ENCODE results near the gene ZNF212.
"Not testable (repeated sequence)": the region's sequence is repeated elsewhere in the genome, so short reads cannot be mapped to it uniquely, and the experiment has no call there.

ZNF212 gene

DNA sequence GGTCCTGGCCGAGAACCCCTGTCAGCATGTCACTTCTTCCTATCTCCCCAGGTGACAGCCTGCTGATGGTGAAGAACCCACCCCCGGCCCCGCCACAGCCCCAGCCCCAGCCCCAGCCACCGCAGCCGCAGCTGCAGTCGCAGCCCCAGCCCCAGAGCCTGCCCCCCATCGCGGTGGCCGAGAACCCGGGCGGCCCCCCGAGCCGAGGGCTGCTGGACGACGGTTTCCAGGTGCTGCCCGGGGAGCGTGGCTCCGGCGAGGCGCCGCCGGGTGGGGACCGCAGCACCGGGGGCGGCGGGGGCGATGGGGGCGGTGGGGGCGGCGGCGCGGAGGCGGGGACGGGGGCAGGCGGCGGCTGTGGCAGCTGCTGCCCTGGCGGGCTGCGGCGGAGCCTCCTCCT, 15.7 kb upstream of the ZNF212 start:
- H3K27ac ChIP-seq (ENCODE audit: low read length) = no peak overlapping the region
- H3K4me1 ChIP-seq (ENCODE audit: control insufficient read depth in 1 of 2, insufficient read depth in 2 of 2, low read length in 2 of 2) = peaks cover 0 to 3% of the 10 kb centered on the region in 2 donors
- no peaks in the 10 kb centered on the region for H3K9me3 ChIP-seq (ENCODE audit: control insufficient read depth in 1 of 2, low read length in 2 of 2)
- H3K36me3 ChIP-seq (ENCODE audit: control insufficient read depth in 1 of 2, insufficient read depth in 2 of 2, low read length in 2 of 2) = peaks cover 17 to 48% of the 10 kb centered on the region in 2 donors
- no peak overlapping the region for H3K4me3 ChIP-seq (ENCODE audit: low read depth in 1 of 2, low read length in 2 of 2)
- H3K27me3 ChIP-seq (ENCODE audit: low read depth, low read length) = no peaks in the 10 kb centered on the region

DNA sequence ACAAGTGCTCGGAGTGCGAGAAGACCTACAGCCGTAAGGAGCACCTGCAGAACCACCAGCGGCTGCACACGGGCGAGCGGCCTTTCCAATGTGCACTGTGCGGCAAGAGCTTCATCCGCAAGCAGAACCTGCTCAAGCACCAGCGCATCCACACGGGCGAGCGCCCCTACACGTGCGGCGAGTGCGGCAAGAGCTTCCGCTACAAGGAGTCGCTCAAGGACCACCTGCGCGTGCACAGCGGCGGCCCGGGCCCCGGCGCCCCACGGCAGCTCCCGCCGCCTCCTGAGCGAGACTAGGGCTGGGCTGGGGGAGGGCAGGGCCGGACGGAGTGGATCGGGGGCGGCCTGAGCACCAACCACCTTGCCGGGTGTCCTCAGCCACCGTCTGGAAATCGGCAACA, 15.1 kb upstream of the ZNF212 start:
- no peak overlapping the region for H3K4me3 ChIP-seq (ENCODE audit: low read depth in 1 of 2, low read length in 2 of 2)
- H3K27me3 ChIP-seq (ENCODE audit: low read depth, low read length) = no peaks in the 10 kb centered on the region
- H3K27ac ChIP-seq (ENCODE audit: low read length) = no peak overlapping the region
- peaks cover 12 to 42% of the 10 kb centered on the region in 2 donors for H3K36me3 ChIP-seq (ENCODE audit: control insufficient read depth in 1 of 2, insufficient read depth in 2 of 2, low read length in 2 of 2)
- H3K4me1 ChIP-seq (ENCODE audit: control insufficient read depth in 1 of 2, insufficient read depth in 2 of 2, low read length in 2 of 2) = no peaks in the 10 kb centered on the region
- H3K9me3 ChIP-seq (ENCODE audit: control insufficient read depth in 1 of 2, low read length in 2 of 2) = no peaks in the 10 kb centered on the region

DNA sequence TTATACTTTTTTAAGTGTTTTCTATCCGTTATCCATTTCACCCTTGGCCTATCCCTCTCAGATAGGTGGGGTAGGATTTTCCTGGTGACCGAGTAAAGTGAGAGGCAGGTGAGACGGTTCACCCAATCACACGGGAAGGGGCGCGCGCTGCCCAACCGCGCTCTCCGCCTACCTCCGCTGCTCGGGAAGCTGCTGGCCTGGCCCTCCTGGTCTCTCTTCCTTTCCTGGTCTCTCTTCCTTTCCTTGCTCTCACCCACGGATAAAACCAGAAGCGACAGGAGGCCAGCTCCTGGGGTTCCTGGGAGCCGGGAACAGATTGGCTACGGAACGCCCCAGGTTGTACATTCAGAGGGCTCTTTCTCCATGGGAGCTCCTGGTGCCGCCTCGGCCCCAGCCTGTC, 14.3 kb upstream of the ZNF212 start:
- no peaks in the 10 kb centered on the region for H3K4me1 ChIP-seq (ENCODE audit: control insufficient read depth in 1 of 2, insufficient read depth in 2 of 2, low read length in 2 of 2)
- no peak overlapping the region for H3K4me3 ChIP-seq (ENCODE audit: low read depth in 1 of 2, low read length in 2 of 2)
- H3K9me3 ChIP-seq (ENCODE audit: control insufficient read depth in 1 of 2, low read length in 2 of 2) = no peaks in the 10 kb centered on the region
- peaks cover 11 to 37% of the 10 kb centered on the region in 2 donors for H3K36me3 ChIP-seq (ENCODE audit: control insufficient read depth in 1 of 2, insufficient read depth in 2 of 2, low read length in 2 of 2)
- no peaks in the 10 kb centered on the region for H3K27me3 ChIP-seq (ENCODE audit: low read depth, low read length)
- H3K27ac ChIP-seq (ENCODE audit: low read length) = no peak overlapping the region

DNA sequence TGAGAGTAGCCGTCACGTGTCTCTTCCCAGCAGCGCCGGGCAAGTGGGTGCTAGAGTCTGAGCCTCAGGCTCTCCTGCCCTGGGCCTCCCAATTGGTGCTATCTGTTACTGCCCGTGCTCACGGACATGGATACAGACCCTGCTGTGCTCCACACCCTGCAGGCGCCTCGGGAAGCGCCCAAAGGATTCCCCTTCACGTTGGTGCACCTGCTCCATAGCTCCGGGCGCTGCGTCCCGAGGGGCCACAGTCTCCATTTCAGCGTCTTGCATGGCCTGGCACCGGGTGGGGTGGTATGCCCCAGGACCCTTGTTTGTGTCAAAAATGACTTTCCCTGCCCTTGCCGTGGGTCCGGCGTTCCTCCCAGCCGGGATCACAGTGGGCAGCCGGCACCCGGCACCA, 13.8 kb upstream of the ZNF212 start:
- Histone ChIP-seq H3K9me3 (ENCODE audit: control insufficient read depth in 1 of 2, low read length in 2 of 2) (no peaks in the 10 kb centered on the region), H3K36me3 (ENCODE audit: control insufficient read depth in 1 of 2, insufficient read depth in 2 of 2, low read length in 2 of 2) (peaks cover 11 to 33% of the 10 kb centered on the region in 2 donors), H3K4me1 (ENCODE audit: control insufficient read depth in 1 of 2, insufficient read depth in 2 of 2, low read length in 2 of 2) (no peaks in the 10 kb centered on the region), H3K4me3 (ENCODE audit: low read depth in 1 of 2, low read length in 2 of 2) (no peak overlapping the region), H3K27ac (ENCODE audit: low read length) (no peak overlapping the region), H3K27me3 (ENCODE audit: low read depth, low read length) (no peaks in the 10 kb centered on the region)

DNA sequence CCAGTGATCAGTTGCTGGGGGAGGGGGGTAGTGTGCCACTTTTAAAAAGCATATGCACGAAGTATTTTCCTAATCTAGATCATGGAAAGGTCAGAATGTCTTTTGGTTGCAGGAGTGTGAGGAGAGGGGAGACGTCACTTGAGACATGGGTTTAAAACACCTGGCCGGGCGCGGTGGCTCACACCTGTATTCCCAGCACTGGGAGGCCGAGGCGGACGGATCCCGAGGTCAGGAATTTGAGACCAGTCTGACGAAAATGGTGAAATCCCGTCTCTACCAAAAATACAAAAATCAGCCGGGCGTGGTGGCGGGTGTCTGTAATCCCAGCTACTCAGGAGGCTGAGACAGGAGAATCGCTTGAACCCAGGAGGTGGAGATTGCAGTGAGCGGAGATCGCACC, 13.1 kb upstream of the ZNF212 start:
- H3K27me3 ChIP-seq (ENCODE audit: low read depth, low read length); H3K27ac ChIP-seq (ENCODE audit: low read length); H3K4me1 ChIP-seq (ENCODE audit: control insufficient read depth in 1 of 2, insufficient read depth in 2 of 2, low read length in 2 of 2); H3K9me3 ChIP-seq (ENCODE audit: control insufficient read depth in 1 of 2, low read length in 2 of 2); H3K4me3 ChIP-seq (ENCODE audit: low read depth in 1 of 2, low read length in 2 of 2): not testable (repeated sequence)
- H3K36me3 ChIP-seq (ENCODE audit: control insufficient read depth in 1 of 2, insufficient read depth in 2 of 2, low read length in 2 of 2) = peaks cover 7 to 28% of the 10 kb centered on the region in 2 donors

DNA sequence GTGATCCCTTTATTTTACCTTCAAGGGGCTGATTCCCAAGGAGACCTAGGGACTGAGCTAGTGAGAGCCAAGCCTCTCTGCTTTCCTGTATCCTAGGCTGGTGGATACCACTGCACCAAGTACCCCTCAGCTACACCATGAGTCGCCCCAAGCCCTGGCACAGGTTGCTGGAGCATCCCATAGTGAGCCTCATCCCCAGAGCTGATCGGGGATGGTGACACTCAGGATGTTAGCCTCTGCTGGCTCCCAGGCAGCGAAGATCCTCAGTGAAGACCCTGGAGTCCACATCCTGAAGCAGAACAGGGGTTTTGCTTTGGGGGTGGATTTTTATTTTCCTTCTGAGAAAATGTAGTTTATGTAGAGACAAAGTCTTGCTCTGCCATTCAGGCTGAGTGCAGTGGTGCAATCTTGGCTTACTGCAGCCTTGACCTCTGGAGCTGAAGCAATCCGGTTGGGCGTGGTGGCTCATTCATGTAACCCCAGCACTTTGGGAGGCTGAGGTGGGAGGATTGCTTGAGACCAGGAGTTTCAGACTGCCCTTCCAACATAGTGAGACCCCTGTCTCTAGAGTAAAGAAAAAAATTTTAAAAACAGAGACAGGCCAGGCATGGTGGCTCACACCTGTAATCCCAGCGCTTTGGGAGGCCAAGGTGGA, 12.5 kb upstream of the ZNF212 start:
- Histone ChIP-seq H3K36me3 (ENCODE audit: control insufficient read depth in 1 of 2, insufficient read depth in 2 of 2, low read length in 2 of 2) (peaks cover 4 to 24% of the 10 kb centered on the region in 2 donors), H3K4me3 (ENCODE audit: low read depth in 1 of 2, low read length in 2 of 2) (no peak overlapping the region), H3K27ac (ENCODE audit: low read length) (no peak overlapping the region), H3K4me1 (ENCODE audit: control insufficient read depth in 1 of 2, insufficient read depth in 2 of 2, low read length in 2 of 2) (no peaks in the 10 kb centered on the region), H3K9me3 (ENCODE audit: control insufficient read depth in 1 of 2, low read length in 2 of 2) (no peaks in the 10 kb centered on the region), H3K27me3 (ENCODE audit: low read depth, low read length) (no peaks in the 10 kb centered on the region)

DNA sequence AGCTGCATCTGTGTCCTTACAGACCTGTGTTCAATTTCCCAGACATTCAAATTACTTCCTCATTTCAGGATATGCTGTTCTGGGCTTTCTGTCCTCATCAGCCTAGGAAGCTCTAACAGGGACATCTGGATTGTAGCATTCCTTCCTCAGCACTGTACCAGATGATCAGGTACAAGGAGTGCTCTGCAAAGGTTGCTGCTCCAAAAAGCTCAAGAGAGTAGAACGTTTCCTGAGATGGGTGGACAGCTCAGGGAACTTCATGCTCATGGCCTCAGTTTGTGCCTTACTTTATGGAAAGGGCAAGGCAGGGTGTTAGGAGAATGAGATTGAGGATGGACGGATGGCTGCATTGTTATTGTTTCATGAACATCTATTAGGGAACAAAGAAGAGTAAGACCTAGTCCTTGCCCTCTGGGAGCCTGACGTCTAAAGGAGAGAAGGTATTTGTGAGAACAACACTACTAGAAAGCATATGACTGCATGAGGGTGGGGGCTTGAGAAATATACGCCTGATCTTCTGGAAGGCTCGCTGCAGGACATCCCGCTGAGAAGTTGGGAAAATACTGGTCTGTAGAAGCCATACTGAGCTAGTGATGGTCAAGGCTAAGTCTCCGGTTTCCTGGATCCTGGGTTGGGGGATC, 10.5 kb upstream of the ZNF212 start:
- Histone ChIP-seq H3K27ac (ENCODE audit: low read length) (no peak overlapping the region), H3K36me3 (ENCODE audit: control insufficient read depth in 1 of 2, insufficient read depth in 2 of 2, low read length in 2 of 2) (peaks cover 4 to 20% of the 10 kb centered on the region in 2 donors), H3K27me3 (ENCODE audit: low read depth, low read length) (no peaks in the 10 kb centered on the region), H3K4me3 (ENCODE audit: low read depth in 1 of 2, low read length in 2 of 2) (no peak overlapping the region), H3K4me1 (ENCODE audit: control insufficient read depth in 1 of 2, insufficient read depth in 2 of 2, low read length in 2 of 2) (no peaks in the 10 kb centered on the region), H3K9me3 (ENCODE audit: control insufficient read depth in 1 of 2, low read length in 2 of 2) (no peaks in the 10 kb centered on the region)

DNA sequence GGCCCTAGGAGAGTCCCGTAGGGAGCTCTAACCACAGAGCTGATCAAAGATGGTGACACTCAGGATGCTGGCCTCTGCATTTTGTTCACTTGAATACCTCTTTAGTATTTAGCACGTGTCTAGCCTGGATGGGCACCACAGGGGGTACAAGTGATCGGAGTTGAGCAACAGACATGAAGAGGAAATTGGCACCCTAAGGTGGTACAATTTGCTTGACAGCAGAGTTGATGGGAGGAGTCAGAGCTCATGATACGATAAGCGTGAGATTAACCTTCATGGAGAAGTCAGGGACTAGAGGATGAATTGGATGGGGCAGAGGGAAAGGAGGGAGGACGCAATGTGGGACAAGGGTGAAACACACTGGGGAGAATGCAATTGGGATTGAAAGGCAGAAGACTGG, 9.9 kb upstream of the ZNF212 start:
- peaks cover 4 to 14% of the 10 kb centered on the region in 2 donors for H3K36me3 ChIP-seq (ENCODE audit: control insufficient read depth in 1 of 2, insufficient read depth in 2 of 2, low read length in 2 of 2)
- no peak overlapping the region for H3K27ac ChIP-seq (ENCODE audit: low read length)
- no peaks in the 10 kb centered on the region for H3K9me3 ChIP-seq (ENCODE audit: control insufficient read depth in 1 of 2, low read length in 2 of 2)
- no peak overlapping the region for H3K4me3 ChIP-seq (ENCODE audit: low read depth in 1 of 2, low read length in 2 of 2)
- H3K27me3 ChIP-seq (ENCODE audit: low read depth, low read length) = no peaks in the 10 kb centered on the region
- no peaks in the 10 kb centered on the region for H3K4me1 ChIP-seq (ENCODE audit: control insufficient read depth in 1 of 2, insufficient read depth in 2 of 2, low read length in 2 of 2)

DNA sequence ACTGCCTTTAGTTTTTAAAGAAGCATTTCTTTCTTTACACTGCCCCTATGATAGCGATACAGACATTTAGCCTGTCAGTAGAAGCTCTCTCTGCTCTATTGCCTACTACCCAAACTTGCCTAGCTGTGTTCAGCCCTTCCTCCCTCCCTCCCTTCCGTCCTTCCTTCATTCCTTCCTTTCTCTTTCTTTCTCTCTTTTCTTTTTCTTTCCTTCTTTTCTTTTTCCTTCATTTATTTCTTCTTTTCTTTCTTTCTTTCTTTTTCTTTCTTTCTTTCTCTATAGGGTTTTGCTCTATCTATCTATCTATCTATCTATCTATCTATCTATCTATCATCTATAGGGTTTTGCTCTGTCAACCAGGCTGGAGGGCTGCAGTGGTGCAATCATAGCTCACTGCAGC, 7.1 kb upstream of the ZNF212 start:
- Histone ChIP-seq H3K36me3 (ENCODE audit: control insufficient read depth in 1 of 2, insufficient read depth in 2 of 2, low read length in 2 of 2) (no peaks in the 10 kb centered on the region), H3K4me1 (ENCODE audit: control insufficient read depth in 1 of 2, insufficient read depth in 2 of 2, low read length in 2 of 2) (no peaks in the 10 kb centered on the region), H3K9me3 (ENCODE audit: control insufficient read depth in 1 of 2, low read length in 2 of 2) (no peaks in the 10 kb centered on the region), H3K27me3 (ENCODE audit: low read depth, low read length) (no peaks in the 10 kb centered on the region), H3K27ac (ENCODE audit: low read length) (no peak overlapping the region), H3K4me3 (ENCODE audit: low read depth in 1 of 2, low read length in 2 of 2) (no peak overlapping the region)

DNA sequence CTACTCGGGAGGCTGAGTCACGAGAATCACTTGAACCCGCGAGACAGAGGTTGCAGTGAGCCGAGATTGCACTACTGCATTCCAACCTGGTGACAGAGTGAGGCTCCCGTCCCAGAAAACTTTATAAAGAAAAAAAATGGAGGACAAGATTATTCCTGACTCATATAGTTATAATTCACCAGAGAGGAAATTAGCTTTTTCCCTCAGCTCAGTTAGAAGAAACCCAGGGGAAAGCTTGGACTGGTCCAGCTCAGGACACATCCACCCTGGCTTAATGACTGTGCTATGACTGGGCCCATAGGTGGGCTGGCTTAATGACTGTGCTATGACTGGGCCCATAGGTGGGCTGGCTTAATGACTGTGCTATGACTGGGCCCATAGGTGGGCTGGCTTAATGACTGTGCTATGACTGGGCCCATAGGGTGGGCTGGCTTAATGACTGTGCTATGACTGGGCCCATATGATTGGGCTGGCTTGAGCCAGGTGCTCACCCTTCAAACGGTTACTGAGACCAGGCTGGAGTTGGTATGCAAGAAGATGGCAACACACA, 5.7 kb upstream of the ZNF212 start:
- not testable (repeated sequence) for H3K4me1 ChIP-seq (ENCODE audit: control insufficient read depth in 1 of 2, insufficient read depth in 2 of 2, low read length in 2 of 2); H3K4me3 ChIP-seq (ENCODE audit: low read depth in 1 of 2, low read length in 2 of 2); H3K9me3 ChIP-seq (ENCODE audit: control insufficient read depth in 1 of 2, low read length in 2 of 2); H3K27ac ChIP-seq (ENCODE audit: low read length); H3K27me3 ChIP-seq (ENCODE audit: low read depth, low read length); H3K36me3 ChIP-seq (ENCODE audit: control insufficient read depth in 1 of 2, insufficient read depth in 2 of 2, low read length in 2 of 2)

DNA sequence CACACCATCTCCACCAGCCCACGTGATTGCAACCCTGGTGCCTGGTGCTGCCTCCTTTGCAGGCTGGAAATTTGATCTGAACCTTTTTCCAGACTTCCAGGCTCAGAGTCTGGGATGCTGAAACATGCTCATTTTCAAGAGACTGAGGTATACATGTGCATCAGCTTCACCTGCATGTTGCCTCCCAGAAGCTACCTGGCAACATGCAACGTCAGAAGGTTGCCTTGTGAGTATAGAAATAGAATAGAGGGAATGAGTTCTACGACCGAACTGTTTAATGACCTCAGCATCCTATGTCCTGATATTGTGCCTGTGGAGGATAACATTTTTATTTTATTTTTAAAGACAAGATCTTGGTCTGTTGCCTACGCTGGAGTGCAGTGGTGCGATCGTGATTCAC, 1.9 kb upstream of the ZNF212 start:
- no peak overlapping the region for H3K27ac ChIP-seq (ENCODE audit: low read length)
- no peaks in the 10 kb centered on the region for H3K27me3 ChIP-seq (ENCODE audit: low read depth, low read length)
- H3K4me3 ChIP-seq (ENCODE audit: low read depth in 1 of 2, low read length in 2 of 2) = no peak overlapping the region
- no peaks in the 10 kb centered on the region for H3K9me3 ChIP-seq (ENCODE audit: control insufficient read depth in 1 of 2, low read length in 2 of 2)
- peaks cover 7 to 19% of the 10 kb centered on the region in 2 donors for H3K4me1 ChIP-seq (ENCODE audit: control insufficient read depth in 1 of 2, insufficient read depth in 2 of 2, low read length in 2 of 2)
- no peaks in the 10 kb centered on the region for H3K36me3 ChIP-seq (ENCODE audit: control insufficient read depth in 1 of 2, insufficient read depth in 2 of 2, low read length in 2 of 2)

DNA sequence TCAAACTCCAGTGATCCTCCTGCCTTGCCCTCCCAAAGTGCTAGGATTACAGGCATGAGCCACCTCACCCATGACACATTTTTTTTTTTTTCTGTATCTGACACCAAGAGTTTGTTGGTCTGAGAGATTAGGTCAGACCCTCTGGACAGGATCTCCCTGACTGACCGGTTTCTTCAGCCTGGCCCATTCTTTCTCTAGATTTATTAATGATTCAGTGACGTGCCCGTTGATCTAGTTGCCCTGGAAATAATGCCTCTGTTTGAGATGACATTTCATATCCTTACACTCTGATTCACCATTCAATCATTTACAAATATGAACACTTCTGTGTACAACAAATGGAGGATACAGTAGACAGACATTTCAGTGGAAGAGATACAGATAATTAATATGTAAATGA, 1.4 kb upstream of the ZNF212 start:
- H3K36me3 ChIP-seq (ENCODE audit: control insufficient read depth in 1 of 2, insufficient read depth in 2 of 2, low read length in 2 of 2) = no peaks in the 10 kb centered on the region
- peaks cover 7 to 19% of the 10 kb centered on the region in 2 donors for H3K4me1 ChIP-seq (ENCODE audit: control insufficient read depth in 1 of 2, insufficient read depth in 2 of 2, low read length in 2 of 2)
- no peaks in the 10 kb centered on the region for H3K27me3 ChIP-seq (ENCODE audit: low read depth, low read length)
- no peaks in the 10 kb centered on the region for H3K9me3 ChIP-seq (ENCODE audit: control insufficient read depth in 1 of 2, low read length in 2 of 2)
- no peak overlapping the region for H3K27ac ChIP-seq (ENCODE audit: low read length)
- H3K4me3 ChIP-seq (ENCODE audit: low read depth in 1 of 2, low read length in 2 of 2) = no peak overlapping the region

All from muscle layer of duodenum (tissue), 2 donors.